Activated B cell treated with CpG ODN at 0.5 μM for 24 hours (primary cell): Measurements from ENCODE around the gene STN1. TPM values are rescaled to one million over a fixed set of nuclear protein-coding genes. Genes with fewer than 3 reads are reported as not detected.

Source experiments
- ATAC-seq: fragments of 200-7000 bp; cut with Tn5 transposase; one replicate; pipeline ENCODE4 v1.10.0; 2021; ENCODE audit warnings: low read depth, mild to moderate bottlenecking, moderate library complexity
- CTCF ChIA-PET: fragments of 350-600 bp; sonication (Branson Sonifier 250); formaldehyde crosslinking; loops from one replicate; lab custom pipeline; 2021; ENCODE audit warnings: antibody characterized with exemption; lab: Charles Lee
- POLR2A ChIA-PET: fragments of 350-600 bp; sonication (Branson Sonifier 250); formaldehyde crosslinking; loops from one replicate; lab custom pipeline; 2021; ENCODE audit warnings: antibody characterized with exemption; lab: Charles Lee
- DNase-seq: peaks from one replicate; pipeline ENCODE4 v3.0.0; 2022
- H3K27ac Mint-ChIP-seq: one replicate; pipeline ENCODE4 v1.8.0; 2020; ENCODE audit warnings: mixed read lengths
- H3K27me3 Mint-ChIP-seq: one replicate; pipeline ENCODE4 v1.8.0; 2021; ENCODE audit warnings: mixed read lengths
- H3K36me3 Mint-ChIP-seq: one replicate; pipeline ENCODE4 v1.8.0; 2021; ENCODE audit warnings: low read depth, mixed read lengths
- H3K4me1 Mint-ChIP-seq: one replicate; pipeline ENCODE4 v1.8.0; 2021; ENCODE audit warnings: mixed read lengths
- H3K4me3 Mint-ChIP-seq: one replicate; pipeline ENCODE4 v1.8.0; 2020; ENCODE audit warnings: mild to moderate bottlenecking, mixed read lengths
- H3K9me3 Mint-ChIP-seq: one replicate; pipeline ENCODE4 v1.8.0; 2020; ENCODE audit warnings: mixed read lengths
- intact Hi-C: fragments of 100-400 bp; cut with micrococcal nuclease; formaldehyde crosslinking; loops from one replicate; pipeline ENCODE4 v1.15.1; 2024
- total RNA-seq: library from RNA; stranded (reverse); gene quantifications from 2 replicates; pipeline ENCODE4 v1.2.3, GENCODE V29; 2022
- TF ChIP-seq, protein P1 (sequence below): fragments of 200-600 bp; IDR thresholded peaks from one replicate; pipeline ENCODE4 v1.8.0; 2022; ENCODE audit warnings: antibody characterized with exemption, mild to moderate bottlenecking

STN1 gene, protein sequence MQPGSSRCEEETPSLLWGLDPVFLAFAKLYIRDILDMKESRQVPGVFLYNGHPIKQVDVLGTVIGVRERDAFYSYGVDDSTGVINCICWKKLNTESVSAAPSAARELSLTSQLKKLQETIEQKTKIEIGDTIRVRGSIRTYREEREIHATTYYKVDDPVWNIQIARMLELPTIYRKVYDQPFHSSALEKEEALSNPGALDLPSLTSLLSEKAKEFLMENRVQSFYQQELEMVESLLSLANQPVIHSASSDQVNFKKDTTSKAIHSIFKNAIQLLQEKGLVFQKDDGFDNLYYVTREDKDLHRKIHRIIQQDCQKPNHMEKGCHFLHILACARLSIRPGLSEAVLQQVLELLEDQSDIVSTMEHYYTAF
- 14.0 and 14.2 TPM in 2 replicates for total RNA-seq

DNA sequence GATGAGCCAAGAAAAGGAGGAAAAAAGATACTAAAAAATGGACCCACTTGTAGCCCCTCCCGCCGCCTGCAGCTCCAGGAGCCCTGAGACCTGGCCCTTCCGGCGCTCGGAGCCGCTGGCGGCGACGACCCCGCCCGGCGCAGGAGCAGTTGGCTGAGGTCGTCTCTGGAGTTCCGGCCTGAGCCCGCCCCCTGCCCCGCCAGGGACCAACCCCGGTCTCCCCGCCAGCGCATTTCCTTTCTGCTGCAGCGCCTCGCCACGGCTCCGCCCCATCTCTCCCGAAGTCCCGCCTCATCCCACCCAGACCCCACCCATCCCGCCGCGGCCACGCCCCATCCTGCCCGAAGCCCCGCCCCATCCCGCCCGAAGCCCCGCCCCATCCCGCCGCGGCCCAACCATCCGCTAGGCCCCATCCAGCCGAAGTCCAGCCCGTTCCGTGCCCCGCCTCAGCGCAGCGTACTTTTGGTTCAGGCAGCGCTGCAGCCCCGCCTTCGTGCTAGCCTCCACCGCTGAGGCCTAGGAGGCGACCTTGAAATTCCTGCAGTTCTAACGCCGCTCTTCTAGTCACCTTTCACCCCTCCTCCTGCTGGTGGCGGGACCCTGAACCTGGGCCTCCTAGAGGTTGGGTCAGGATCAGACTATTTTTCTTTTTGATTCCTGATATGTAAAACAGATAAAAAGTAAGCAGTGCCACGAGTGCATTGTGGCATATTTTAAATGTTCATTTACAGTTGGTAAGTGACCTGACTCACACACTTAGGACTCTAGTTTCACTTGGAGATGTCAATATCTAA, at the start of gene STN1:
STN1 (minus strand) TSS at position 132 of the 794 bp plus-strand sequence. CDS start 590 bp downstream, outside the sequence.
- H3K9me3 Mint-ChIP-seq: no peaks in the 10 kb centered on the region
- intact Hi-C loops: loop anchor here (1.0 to 5.0 kb wide), 9 partner anchors 10 to 551 kb away; partner anchors contain the start of genes CFAP43, CFAP58, ITPRIP and SLK
- H3K4me1 Mint-ChIP-seq: peaks cover 41% of the 10 kb centered on the region
- peaks cover 20% of the 10 kb centered on the region for H3K36me3 Mint-ChIP-seq
- H3K4me3 Mint-ChIP-seq: peak within 1 kb of the TSS; percentile 93
- TF ChIP-seq, protein P1, sequence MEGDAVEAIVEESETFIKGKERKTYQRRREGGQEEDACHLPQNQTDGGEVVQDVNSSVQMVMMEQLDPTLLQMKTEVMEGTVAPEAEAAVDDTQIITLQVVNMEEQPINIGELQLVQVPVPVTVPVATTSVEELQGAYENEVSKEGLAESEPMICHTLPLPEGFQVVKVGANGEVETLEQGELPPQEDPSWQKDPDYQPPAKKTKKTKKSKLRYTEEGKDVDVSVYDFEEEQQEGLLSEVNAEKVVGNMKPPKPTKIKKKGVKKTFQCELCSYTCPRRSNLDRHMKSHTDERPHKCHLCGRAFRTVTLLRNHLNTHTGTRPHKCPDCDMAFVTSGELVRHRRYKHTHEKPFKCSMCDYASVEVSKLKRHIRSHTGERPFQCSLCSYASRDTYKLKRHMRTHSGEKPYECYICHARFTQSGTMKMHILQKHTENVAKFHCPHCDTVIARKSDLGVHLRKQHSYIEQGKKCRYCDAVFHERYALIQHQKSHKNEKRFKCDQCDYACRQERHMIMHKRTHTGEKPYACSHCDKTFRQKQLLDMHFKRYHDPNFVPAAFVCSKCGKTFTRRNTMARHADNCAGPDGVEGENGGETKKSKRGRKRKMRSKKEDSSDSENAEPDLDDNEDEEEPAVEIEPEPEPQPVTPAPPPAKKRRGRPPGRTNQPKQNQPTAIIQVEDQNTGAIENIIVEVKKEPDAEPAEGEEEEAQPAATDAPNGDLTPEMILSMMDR: no peak
- peak; percentile 94 for ATAC-seq
- no peaks in the 10 kb centered on the region for H3K27me3 Mint-ChIP-seq
- peak; percentile 91 for DNase-seq
- ChIA-PET POLR2A (interaction anchor here (0.9 to 2.5 kb wide), 5 partner anchors 10 to 203 kb away, joined by 3 to 28 read pairs (median 5); partner anchors contain the start of gene SFR1), CTCF (no interaction called here)
- H3K27ac Mint-ChIP-seq: peak within 1 kb of the TSS; percentile 96

- no peak for DNase-seq
- peaks cover 46% of the 10 kb centered on the region for H3K4me1 Mint-ChIP-seq
- peaks cover 11% of the 10 kb centered on the region for H3K36me3 Mint-ChIP-seq
- H3K27me3 Mint-ChIP-seq: no peaks in the 10 kb centered on the region
- ChIA-PET CTCF (interaction anchor here (1.0 kb wide), 1 partner anchor 80 kb away, joined by 3 read pairs; no protein-coding TSS in a partner anchor), POLR2A (interaction anchor here (1.3 to 3.0 kb wide), 3 partner anchors 15 to 154 kb away, joined by 3 to 28 read pairs (median 4); partner anchors contain the start of gene SFR1)
- peak overlapping the region; percentile 83 for H3K27ac Mint-ChIP-seq
- H3K4me3 Mint-ChIP-seq: peak overlapping the region; percentile 95
- TF ChIP-seq, protein P1: no peak
- peak; percentile 41 for ATAC-seq
- no peaks in the 10 kb centered on the region for H3K9me3 Mint-ChIP-seq
- intact Hi-C loops: loop anchor here (1.0 to 5.0 kb wide), 6 partner anchors 15 to 385 kb away; partner anchors contain the start of genes GSTO2 and STN1
Observed at GRCh38 chr10:103967448-103968071, 49.6 kb upstream of the STN1 start.

DNA sequence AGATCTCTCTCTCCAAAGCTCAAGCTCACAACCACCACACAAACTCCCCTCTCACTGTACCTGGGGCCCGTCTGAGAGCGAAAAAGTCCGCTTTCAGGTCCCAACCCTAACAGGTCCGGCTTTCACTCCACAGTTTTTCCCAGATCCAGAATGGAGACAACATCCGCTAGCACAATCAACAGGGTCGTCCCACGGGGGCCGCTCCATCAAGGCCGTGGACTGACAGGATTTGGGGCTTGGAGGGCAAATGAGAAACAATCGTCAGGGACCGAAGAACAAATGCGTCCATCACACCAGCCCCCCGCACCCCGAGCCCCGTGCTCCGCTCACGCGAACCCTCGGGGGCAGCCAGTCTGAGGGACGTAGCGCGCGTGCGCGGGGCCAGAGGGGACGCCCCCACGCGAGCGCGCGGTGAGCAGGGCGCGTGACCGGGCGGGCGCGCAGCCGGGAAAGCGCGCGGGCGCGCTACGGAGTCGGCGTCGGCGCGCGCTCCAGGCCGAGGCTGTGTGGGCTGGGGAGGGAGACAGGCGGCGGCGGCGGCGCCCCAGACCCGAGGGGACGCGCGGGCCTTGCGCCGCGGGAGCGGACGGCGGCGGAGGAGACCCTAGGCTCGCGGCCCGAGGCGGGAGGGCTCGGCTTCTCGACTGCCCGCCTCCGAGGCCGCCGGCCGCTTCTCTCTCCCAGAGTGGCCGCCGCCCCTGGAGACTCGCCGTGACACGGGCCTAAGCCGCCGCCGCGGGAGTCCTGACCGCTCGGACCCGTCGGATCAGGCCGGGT, 48.9 kb upstream of the STN1 start, which contains the start of gene SLK:
SLK (plus strand) TSS at position 470 of the 777 bp plus-strand sequence. CDS start 606 bp downstream, outside the sequence.
- Mint-ChIP-seq H3K9me3 (no peaks in the 10 kb centered on the region), H3K27me3 (no peaks in the 10 kb centered on the region), H3K4me1 (peaks cover 42% of the 10 kb centered on the region), H3K4me3 (peak within 1 kb of the TSS; percentile 95), H3K27ac (peak within 1 kb of the TSS; percentile 92), H3K36me3 (peaks cover 11% of the 10 kb centered on the region)
- CTCF ChIA-PET: interaction anchor here (1.0 kb wide), 1 partner anchor 79 kb away, joined by 3 read pairs; no protein-coding TSS in a partner anchor
- POLR2A ChIA-PET: interaction anchor here (0.8 to 3.0 kb wide), 5 partner anchors 16 to 154 kb away, joined by 3 to 28 read pairs (median 4); partner anchors contain the start of gene SFR1
- ATAC-seq (peak; percentile 87), DNase-seq (peak; percentile 89)
- TF ChIP-seq, protein P1: no peak
- intact Hi-C loops: loop anchor here (1.0 to 5.0 kb wide), 5 partner anchors 49 to 385 kb away; partner anchors contain the start of genes GSTO2 and STN1

- no peak for ATAC-seq
- DNase-seq: no peak
- no peaks in the 10 kb centered on the region for H3K9me3 Mint-ChIP-seq
- H3K4me3 Mint-ChIP-seq: no peak overlapping the region
- H3K27ac Mint-ChIP-seq: no peak overlapping the region
- TF ChIP-seq, protein P1: no peak
- ChIA-PET POLR2A (no interaction called here), CTCF (no interaction called here)
- intact Hi-C loops: no loop called here
- H3K36me3 Mint-ChIP-seq: no peaks in the 10 kb centered on the region
- peaks cover 12% of the 10 kb centered on the region for H3K27me3 Mint-ChIP-seq
- H3K4me1 Mint-ChIP-seq: no peaks in the 10 kb centered on the region
Observed at GRCh38 chr10:103960103-103960502, 42.1 kb upstream of the STN1 start.
